Tibial nerve (tissue), 4 donors: ENCODE measurements around the gene CNPY3. TPM values are rescaled to one million over a fixed set of nuclear protein-coding genes. Genes with fewer than 3 reads are reported as not detected.

Experiments
- DNase-seq, 2 donors: peaks; one replicate each; pipeline ENCODE4 v3.0.0-alpha.2; 2019; ENCODE audit warnings: low spot score in 2 of 2
- H3K27ac ChIP-seq, 4 donors: fragments of 200-600 bp; sonication (generic) in 3 of 4; one replicate each; pipeline ENCODE4 v1.5.1; 2017 to 2019; ENCODE audit warnings: mild to moderate bottlenecking in 1 of 4
- H3K27me3 ChIP-seq, 2 donors: fragments of 200-600 bp; sonication (generic) in 1 of 2; one replicate each; pipeline versions ENCODE4 v1.5.1 to v1.6.0; 2017 to 2019
- H3K36me3 ChIP-seq, 3 donors: fragments of 200-600 bp; sonication (generic); one replicate each; pipeline ENCODE4 v1.5.1; 2018 to 2019
- H3K4me1 ChIP-seq, 4 donors: fragments of 200-600 bp; sonication (generic) in 3 of 4; one replicate each; pipeline ENCODE4 v1.5.1; 2017 to 2019
- H3K4me3 ChIP-seq, 4 donors: fragments of 200-600 bp; sonication (generic) in 3 of 4; one replicate each; pipeline ENCODE4 v1.5.1; 2017 to 2019; ENCODE audit warnings: mild to moderate bottlenecking in 1 of 4, moderate library complexity in 1 of 4
- H3K9me3 ChIP-seq, 4 donors: fragments of 200-600 bp; sonication (generic) in 3 of 4; one replicate each; pipeline ENCODE4 v1.5.1; 2017 to 2019
- CTCF ChIP-seq, 5 experiments: fragments of 200-600 bp in 3 of 5; fragments of 450-650 bp in 2 of 5; sonication (generic) in 3 of 5; IDR thresholded peaks; one replicate each; pipeline ENCODE4 v1.5.1; 2016 to 2019; ENCODE audit warnings: antibody characterized with exemption in 5 of 5, mild to moderate bottlenecking in 3 of 5, moderate library complexity in 2 of 5
- EP300 ChIP-seq, 2 donors: sonication (generic); formaldehyde crosslinking; IDR thresholded peaks; one replicate each; pipeline ENCODE4 v1.6.1; 2017; ENCODE audit warnings: antibody characterized with exemption in 2 of 2, mild to moderate bottlenecking in 1 of 2
- POLR2A ChIP-seq, 2 donors: fragments of 450-650 bp; IDR thresholded peaks; one replicate each; pipeline ENCODE4 v1.6.1; 2017; ENCODE audit warnings: antibody characterized with exemption in 2 of 2, mild to moderate bottlenecking in 2 of 2, moderate library complexity in 2 of 2
- WGBS, 2 donors: methylation state at CpG; one replicate each; pipeline ENCODE4 v1.1.5; 2018; 5-methylcytosine and 5-hydroxymethylcytosine counted together
- total RNA-seq, 4 donors: library from RNA; depleted of rRNA; stranded (reverse); fragments of >200 nt; gene quantifications; one replicate each; pipeline ENCODE4 v1.1.0, GENCODE V29; 2016

Gene CNPY3
- total RNA-seq, 4 donors from 2014 or later = 42.6 to 50.3 (median 47.1) TPM

DNA sequence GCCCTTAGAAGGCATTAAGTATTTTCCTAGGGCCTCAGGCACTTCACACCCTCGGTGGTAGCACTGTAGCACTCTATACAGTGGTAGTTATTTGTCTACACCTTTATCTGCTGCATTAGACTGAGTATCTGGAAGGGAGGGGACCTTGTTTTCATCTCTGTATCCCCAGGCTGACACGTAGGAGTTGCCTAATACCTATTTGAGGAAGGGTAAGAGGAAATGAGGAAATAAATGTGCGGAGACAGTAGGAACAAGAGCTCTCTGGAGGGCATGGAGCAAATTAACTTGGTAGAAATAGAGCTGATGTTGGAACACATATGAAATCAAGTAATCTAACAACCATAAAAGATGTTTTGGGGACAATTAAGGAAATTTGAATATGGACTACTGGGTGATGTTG is 3.9 kb downstream of the CNPY3 start:
- 50 to 56% methylated on average over 3 of the region's 3 CpGs for WGBS, 2 donors
- peaks cover 0 to 44% (median 27%) of the 10 kb centered on the region in 3 donors for H3K36me3 ChIP-seq
- no peaks in the 10 kb centered on the region for H3K9me3 ChIP-seq
- no peak overlapping the region for H3K4me3 ChIP-seq
- no peaks in the 10 kb centered on the region for H3K27me3 ChIP-seq
- peaks cover 0 to 37% (median 22%) of the 10 kb centered on the region in 4 donors for H3K4me1 ChIP-seq
- DNase-seq = no peak
- no peak for TF ChIP-seq POLR2A (IDR thresholded peaks at IDR 0.05)
- no peak for TF ChIP-seq CTCF (IDR thresholded peaks at IDR 0.05)
- peak in 1 of 2 donors; percentile 8 for TF ChIP-seq EP300 (IDR thresholded peaks at IDR 0.05)
- H3K27ac ChIP-seq = no peak overlapping the region

DNA sequence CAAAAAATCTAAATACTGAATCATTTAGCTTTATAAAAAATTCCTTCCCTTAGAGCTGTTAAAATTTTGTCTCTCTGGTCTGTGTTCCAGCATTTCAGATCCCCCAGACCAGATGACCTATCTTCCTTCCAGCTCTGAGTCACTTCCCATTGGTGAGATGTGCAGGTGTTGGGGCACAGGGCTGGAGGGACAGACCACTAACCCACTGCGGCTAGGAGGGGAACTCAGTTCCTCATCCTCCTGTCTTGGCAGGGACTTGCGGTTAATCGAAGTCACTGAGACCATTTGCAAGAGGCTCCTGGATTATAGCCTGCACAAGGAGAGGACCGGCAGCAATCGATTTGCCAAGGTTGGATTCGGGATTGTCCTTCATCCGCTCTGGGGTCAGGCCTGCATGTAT is 6.0 kb downstream of the CNPY3 start:
- WGBS, 2 donors = 87 to 92% methylated on average over 7 of the region's 7 CpGs
- H3K9me3 ChIP-seq = no peaks in the 10 kb centered on the region
- TF ChIP-seq POLR2A (IDR thresholded peaks at IDR 0.05) (no peak), EP300 (IDR thresholded peaks at IDR 0.05) (no peak), CTCF (IDR thresholded peaks at IDR 0.05) (no peak)
- no peaks in the 10 kb centered on the region for H3K27me3 ChIP-seq
- peaks cover 0 to 33% (median 20%) of the 10 kb centered on the region in 4 donors for H3K4me1 ChIP-seq
- no peak overlapping the region for H3K27ac ChIP-seq
- DNase-seq = no peak
- no peak overlapping the region for H3K4me3 ChIP-seq
- H3K36me3 ChIP-seq = peaks cover 0 to 65% (median 27%) of the 10 kb centered on the region in 3 donors

DNA sequence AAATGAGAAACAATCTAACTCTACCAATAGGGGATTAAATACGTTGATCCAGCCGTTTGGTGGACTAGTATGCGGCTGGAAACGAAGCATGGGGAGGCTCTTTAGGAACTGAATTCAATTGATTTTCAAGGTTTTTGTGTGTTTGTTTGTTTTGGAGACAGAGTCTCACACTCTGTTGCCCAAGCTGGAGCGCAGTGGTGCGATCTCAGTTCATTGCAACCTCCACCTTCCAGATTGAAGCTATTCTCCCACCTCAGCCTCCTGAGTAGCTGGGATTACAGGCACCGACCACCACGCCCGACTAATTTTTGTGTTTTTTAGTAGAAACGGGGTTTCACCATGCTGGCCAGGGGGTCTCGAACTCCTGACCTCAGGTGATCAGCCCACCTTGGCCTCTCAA is 7.1 kb downstream of the CNPY3 start:
- no peak for TF ChIP-seq POLR2A (IDR thresholded peaks at IDR 0.05)
- TF ChIP-seq CTCF (IDR thresholded peaks at IDR 0.05) = no peak
- TF ChIP-seq EP300 (IDR thresholded peaks at IDR 0.05) = no peak
- Histone ChIP-seq H3K9me3 (no peaks in the 10 kb centered on the region), H3K36me3 (peaks cover 0 to 74% (median 27%) of the 10 kb centered on the region in 3 donors), H3K4me1 (peaks cover 0 to 22% (median 9%) of the 10 kb centered on the region in 4 donors), H3K4me3 (no peak overlapping the region), H3K27ac (no peak overlapping the region), H3K27me3 (no peaks in the 10 kb centered on the region)
- no peak for DNase-seq
- WGBS, 2 donors = 89 to 90% methylated on average over 11 of the region's 11 CpGs

DNA sequence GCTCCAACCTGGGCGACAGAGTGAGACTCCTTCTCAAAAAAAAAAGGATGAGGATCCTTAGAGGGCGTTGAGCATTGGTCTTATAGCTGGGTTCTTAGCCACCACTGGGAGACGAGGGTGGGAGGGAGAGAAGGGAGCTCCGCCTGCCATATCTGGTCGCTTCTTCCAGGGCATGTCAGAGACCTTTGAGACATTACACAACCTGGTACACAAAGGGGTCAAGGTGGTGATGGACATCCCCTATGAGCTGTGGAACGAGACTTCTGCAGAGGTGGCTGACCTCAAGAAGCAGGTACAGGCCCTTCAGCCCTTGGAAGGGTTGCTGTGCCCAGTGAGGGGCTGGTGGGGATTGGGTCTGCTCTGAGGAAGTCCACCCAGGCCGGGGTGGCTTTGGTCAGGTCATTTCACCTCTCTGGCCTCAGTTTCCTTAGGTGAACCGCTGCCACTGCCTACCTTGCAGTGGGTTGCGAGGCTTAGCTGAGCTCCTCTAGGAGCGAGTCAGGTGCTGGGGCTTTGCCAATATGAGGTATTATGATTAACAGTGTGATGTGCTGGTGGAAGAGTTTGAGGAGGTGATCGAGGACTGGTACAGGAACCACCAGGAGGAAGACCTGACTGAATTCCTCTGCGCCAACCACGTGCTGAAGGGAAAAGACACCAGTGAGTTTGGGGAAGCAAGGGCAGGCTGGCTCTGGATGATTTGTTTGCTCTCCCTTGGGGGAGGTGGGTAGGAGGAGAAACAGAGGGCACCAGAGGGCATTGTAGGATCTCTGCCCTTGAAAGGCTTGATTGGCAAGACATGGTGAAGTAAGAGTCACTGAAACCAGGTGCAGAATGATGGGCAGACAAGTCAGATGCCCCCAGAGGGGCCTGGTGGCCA is 8.5 kb downstream of the CNPY3 start:
- Histone ChIP-seq H3K27me3 (no peaks in the 10 kb centered on the region), H3K4me1 (peaks cover 0 to 8% (median 0%) of the 10 kb centered on the region in 4 donors), H3K4me3 (no peak overlapping the region), H3K27ac (no peak overlapping the region), H3K9me3 (no peaks in the 10 kb centered on the region), H3K36me3 (peaks cover 0 to 87% (median 27%) of the 10 kb centered on the region in 3 donors)
- DNase-seq = no peak
- no peak for TF ChIP-seq EP300 (IDR thresholded peaks at IDR 0.05)
- TF ChIP-seq CTCF (IDR thresholded peaks at IDR 0.05) = no peak
- no peak for TF ChIP-seq POLR2A (IDR thresholded peaks at IDR 0.05)
- 92% methylated on average over 13 of the region's 13 CpGs for WGBS, 2 donors

- 73 to 76% methylated on average over 5 of the region's 5 CpGs for WGBS, 2 donors
- no peak for DNase-seq
- Histone ChIP-seq H3K4me1 (peaks cover 0 to 4% (median 0%) of the 10 kb centered on the region in 4 donors), H3K9me3 (no peaks in the 10 kb centered on the region), H3K27ac (no peak overlapping the region), H3K27me3 (no peaks in the 10 kb centered on the region), H3K36me3 (peaks cover 0 to 88% (median 27%) of the 10 kb centered on the region in 3 donors), H3K4me3 (no peak overlapping the region)
- TF ChIP-seq POLR2A (IDR thresholded peaks at IDR 0.05) (no peak), CTCF (IDR thresholded peaks at IDR 0.05) (no peak), EP300 (IDR thresholded peaks at IDR 0.05) (no peak)
Observed at GRCh38 chr6:42938428-42938796, 9.1 kb downstream of the CNPY3 start.
